Muscle of leg (tissue), 11 donors: ENCODE measurements around the gene BTD. TPM values are rescaled to one million over a fixed set of nuclear protein-coding genes. Genes with fewer than 3 reads are reported as not detected.

ENCODE experiments used
- DNase-seq: peaks from one replicate; pipeline ENCODE4 v3.0.0; 2013
- H3K27ac ChIP-seq: one replicate; pipeline ENCODE4 v1.5.1; 2013; ENCODE audit warnings: mild to moderate bottlenecking, low read length, control low read depth
- H3K27me3 ChIP-seq: one replicate; pipeline ENCODE4 v1.6.1; 2013; ENCODE audit warnings: low read length; ENCODE audit not compliant: control insufficient read depth, insufficient read depth
- H3K36me3 ChIP-seq: one replicate; pipeline ENCODE4 v1.6.1; 2013; ENCODE audit warnings: low read length; ENCODE audit not compliant: control insufficient read depth, insufficient read depth
- H3K4me1 ChIP-seq: one replicate; pipeline ENCODE4 v1.6.1; 2013; ENCODE audit warnings: low read length; ENCODE audit not compliant: control insufficient read depth, insufficient read depth
- H3K4me3 ChIP-seq: one replicate; pipeline ENCODE4 v1.5.1; 2013; ENCODE audit warnings: low read length, control low read depth
- H3K9me3 ChIP-seq: replicated peaks from 2 replicates; pipeline ENCODE4 v1.6.1; 2013; ENCODE audit warnings: low read depth, low read length; ENCODE audit not compliant: control insufficient read depth
- WGBS: methylation state at CpG from one replicate; pipeline ENCODE4 v1.1.5; 2013; ENCODE audit warnings: missing lambda C conversion rate; ENCODE audit not compliant: insufficient coverage; 5-methylcytosine and 5-hydroxymethylcytosine counted together
- polyA plus RNA-seq, 8 donors: library from polyadenylated mRNA; unstranded; fragments of 120-200 nt; gene quantifications; one replicate each; pipeline versions ENCODE4 v1.2.1 to v1.2.3, GENCODE V29; 2013; ENCODE audit warnings: inconsistent platforms in 1 of 8, low replicate concordance in 1 of 8; ENCODE audit not compliant: insufficient read length in 8 of 8, insufficient read depth in 1 of 8
- total RNA-seq: library from RNA; stranded (reverse); fragments of 120-200 nt; gene quantifications from one replicate; pipeline ENCODE4 v1.2.4, GENCODE V29; 2013

The BTD gene
- total and polyA plus RNA-seq, 9 donors, result 10.5 to 13.9 (median 11.4) TPM

- WGBS, result 0% methylated on average over 1 of the region's 4 CpGs
- peaks cover 61% of the 10 kb centered on the region for H3K4me1 ChIP-seq
- H3K27ac ChIP-seq, result peak overlapping the region; percentile 90
- no peaks in the 10 kb centered on the region for H3K27me3 ChIP-seq
- no peak overlapping the region for H3K4me3 ChIP-seq
- H3K9me3 ChIP-seq, result no peaks in the 10 kb centered on the region
- H3K36me3 ChIP-seq, result no peaks in the 10 kb centered on the region
- DNase-seq, result peak; percentile 69
These were observed 32.4 kb downstream of the BTD start for GRCh38 chr3:15633766-15634598.

- no peak for DNase-seq
- Histone ChIP-seq H3K27me3 (no peaks in the 10 kb centered on the region), H3K9me3 (no peaks in the 10 kb centered on the region), H3K4me1 (peaks cover 61% of the 10 kb centered on the region), H3K36me3 (no peaks in the 10 kb centered on the region), H3K27ac (peak overlapping the region; percentile 90), H3K4me3 (no peak overlapping the region)
- 44% methylated on average over 1 of the region's 2 CpGs for WGBS
These were observed 33.1 kb downstream of the BTD start for GRCh38 chr3:15634671-15635070.

GRCh38 chr3:15635121-15635661 is 33.6 kb downstream of the BTD start:
- DNase-seq, result peak; percentile 87
- Histone ChIP-seq H3K4me3 (no peak overlapping the region), H3K36me3 (no peaks in the 10 kb centered on the region), H3K27ac (peak overlapping the region; percentile 90), H3K27me3 (no peaks in the 10 kb centered on the region), H3K4me1 (peaks cover 58% of the 10 kb centered on the region), H3K9me3 (no peaks in the 10 kb centered on the region)
- 16% methylated on average over 5 of the region's 13 CpGs for WGBS

- Histone ChIP-seq H3K27ac (peak overlapping the region; percentile 90), H3K27me3 (no peaks in the 10 kb centered on the region), H3K4me3 (no peak overlapping the region), H3K36me3 (no peaks in the 10 kb centered on the region), H3K9me3 (no peaks in the 10 kb centered on the region), H3K4me1 (peaks cover 60% of the 10 kb centered on the region)
- peak; percentile 50 for DNase-seq
- 71% methylated on average over 13 of the region's 14 CpGs for WGBS
These were observed 34.6 kb downstream of the BTD start for GRCh38 chr3:15636028-15636709.

- Histone ChIP-seq H3K27me3 (no peaks in the 10 kb centered on the region), H3K36me3 (peaks cover 4% of the 10 kb centered on the region), H3K9me3 (no peaks in the 10 kb centered on the region), H3K27ac (peak overlapping the region; percentile 45), H3K4me3 (no peak overlapping the region), H3K4me1 (peaks cover 53% of the 10 kb centered on the region)
- DNase-seq, result no peak
- WGBS, result 54% methylated on average over 2 of the region's 7 CpGs
These were observed 35.8 kb downstream of the BTD start for GRCh38 chr3:15637131-15637951.

GRCh38 chr3:15638193-15638890 is 36.8 kb downstream of the BTD start:
- Histone ChIP-seq H3K4me3 (no peak overlapping the region), H3K9me3 (no peaks in the 10 kb centered on the region), H3K27me3 (no peaks in the 10 kb centered on the region), H3K4me1 (peaks cover 47% of the 10 kb centered on the region), H3K36me3 (peaks cover 4% of the 10 kb centered on the region), H3K27ac (no peak overlapping the region)
- DNase-seq, result no peak
- 44% methylated on average over 4 of the region's 6 CpGs for WGBS

- Histone ChIP-seq H3K27ac (no peak overlapping the region), H3K9me3 (no peaks in the 10 kb centered on the region)
- no CpG with 5 or more reads among the region's 1 CpG for WGBS
These were observed 37.3 kb downstream of the BTD start for GRCh38 chr3:15638891-15639262.

GRCh38 chr3:15645246-15645645 is 43.7 kb downstream of the BTD start:
- 68% methylated on average over 2 of the region's 6 CpGs for WGBS

More at GRCh38 chr3:15638891-15639262, 37.3 kb downstream of the BTD start:
- H3K4me1 ChIP-seq, result peaks cover 43% of the 10 kb centered on the region
- H3K36me3 ChIP-seq, result peaks cover 4% of the 10 kb centered on the region
- H3K27me3 ChIP-seq, result no peaks in the 10 kb centered on the region
- H3K4me3 ChIP-seq, result no peak overlapping the region
- no peak for DNase-seq

GRCh38 chr3:15645740-15646501 is 44.4 kb downstream of the BTD start:
- no peaks in the 10 kb centered on the region for H3K9me3 ChIP-seq
- peaks cover 11% of the 10 kb centered on the region for H3K36me3 ChIP-seq
- no peak overlapping the region for H3K4me3 ChIP-seq
- 52% methylated on average over 15 of the region's 18 CpGs for WGBS
- H3K27me3 ChIP-seq, result no peaks in the 10 kb centered on the region
- DNase-seq, result peak; percentile 88
- peaks cover 51% of the 10 kb centered on the region for H3K4me1 ChIP-seq
- H3K27ac ChIP-seq, result peak overlapping the region; percentile 93

More at GRCh38 chr3:15645246-15645645, 43.7 kb downstream of the BTD start:
- Histone ChIP-seq H3K9me3 (no peaks in the 10 kb centered on the region), H3K4me1 (peaks cover 49% of the 10 kb centered on the region), H3K4me3 (no peak overlapping the region), H3K36me3 (peaks cover 11% of the 10 kb centered on the region), H3K27me3 (no peaks in the 10 kb centered on the region), H3K27ac (peak overlapping the region; percentile 65)
- no peak for DNase-seq
